WTC11 (cell line): ENCODE measurements around the gene UBXN10. TPM values are rescaled to one million over a fixed set of nuclear protein-coding genes. Genes with fewer than 3 reads are reported as not detected.

Experiments
- ATAC-seq: fragments of 200-7000 bp; cut with Tn5 transposase; 2 replicates; pipeline ENCODE4 v1.10.0; 2021; ENCODE audit warnings: mild to moderate bottlenecking, moderate library complexity
- CTCF ChIA-PET: fragments of 300-600 bp; sonication (Branson Sonifier 250); formaldehyde crosslinking; loops from one replicate; lab custom pipeline; 2021; ENCODE audit warnings: antibody characterized with exemption; lab: Charles Lee
- POLR2A ChIA-PET: fragments of 350-600 bp; sonication (Branson Sonifier 250); formaldehyde crosslinking; loops from one replicate; lab custom pipeline; 2021; ENCODE audit warnings: antibody characterized with exemption; lab: Charles Lee
- DNase-seq: peaks from one replicate; pipeline ENCODE4 v3.0.0; 2021; ENCODE audit warnings: low spot score
- H3K27ac Mint-ChIP-seq: 2 replicates; pipeline ENCODE4 v1.8.0; 2021; ENCODE audit warnings: mixed read lengths
- H3K27me3 Mint-ChIP-seq: 2 replicates; pipeline ENCODE4 v1.8.0; 2021; ENCODE audit warnings: low read depth, mild to moderate bottlenecking, moderate library complexity, mixed read lengths
- H3K36me3 Mint-ChIP-seq: 2 replicates; pipeline ENCODE4 v1.8.0; 2021; ENCODE audit warnings: mixed read lengths
- H3K4me1 Mint-ChIP-seq: 2 replicates; pipeline ENCODE4 v1.8.0; 2022; ENCODE audit warnings: mixed read lengths
- H3K4me3 Mint-ChIP-seq: 2 replicates; pipeline ENCODE4 v1.8.0; 2021; ENCODE audit warnings: mild to moderate bottlenecking, moderate library complexity, mixed read lengths
- H3K9me3 Mint-ChIP-seq: 2 replicates; pipeline ENCODE4 v1.8.0; 2021; ENCODE audit warnings: mixed read lengths
- ARID4B ChIP-seq: sonication (generic); formaldehyde crosslinking; IDR thresholded peaks from 2 replicates; pipeline ENCODE4 v1.8.0; 2023; ENCODE audit warnings: missing genetic modification reagents, mild to moderate bottlenecking, borderline replicate concordance
- CREB1 ChIP-seq: sonication (generic); formaldehyde crosslinking; IDR thresholded peaks from 2 replicates; pipeline ENCODE4 v1.8.0; 2023; ENCODE audit warnings: mild to moderate bottlenecking, missing genetic modification reagents
- CTCF ChIP-seq: fragments of 200-600 bp; IDR thresholded peaks from 2 replicates; pipeline ENCODE4 v1.8.0; 2022; ENCODE audit warnings: antibody characterized with exemption
- E2F4 ChIP-seq: sonication (generic); formaldehyde crosslinking; IDR thresholded peaks from 2 replicates; pipeline ENCODE4 v1.8.1; 2022; ENCODE audit warnings: low read depth, mild to moderate bottlenecking, moderate library complexity, missing genetic modification reagents, borderline replicate concordance
- ERG ChIP-seq: fragments of 250-450 bp; sonication (Bioruptor Pico); IDR thresholded peaks from 2 replicates; pipeline ENCODE4 v1.8.0; 2021; ENCODE audit warnings: mild to moderate bottlenecking
- GTF2I ChIP-seq: fragments of 250-450 bp; sonication (Bioruptor Pico); conservative IDR thresholded peaks from 2 replicates; pipeline ENCODE4 v1.4.0; 2021; ENCODE audit warnings: mild to moderate bottlenecking
- HMGA2 ChIP-seq: fragments of 250-450 bp; sonication (Bioruptor Pico); IDR thresholded peaks from 2 replicates; pipeline ENCODE4 v1.4.0; 2021; ENCODE audit warnings: mild to moderate bottlenecking, moderate library complexity
- JUN ChIP-seq: sonication (generic); formaldehyde crosslinking; IDR thresholded peaks from 2 replicates; pipeline ENCODE4 v1.8.0; 2023; ENCODE audit warnings: mild to moderate bottlenecking, missing genetic modification reagents
- KAT7 ChIP-seq: sonication (generic); formaldehyde crosslinking; IDR thresholded peaks from 2 replicates; pipeline ENCODE4 v1.8.1; 2023; ENCODE audit warnings: missing genetic modification reagents, mild to moderate bottlenecking, borderline replicate concordance
- MAX ChIP-seq: sonication (generic); formaldehyde crosslinking; IDR thresholded peaks from 2 replicates; pipeline ENCODE4 v1.8.0; 2022; ENCODE audit warnings: mild to moderate bottlenecking, missing genetic modification reagents
- NFATC4 ChIP-seq: fragments of 250-450 bp; sonication (Bioruptor Pico); IDR thresholded peaks from 2 replicates; pipeline ENCODE4 v1.9.0; 2021; ENCODE audit warnings: mild to moderate bottlenecking
- NFYB ChIP-seq: sonication (generic); formaldehyde crosslinking; conservative IDR thresholded peaks from 2 replicates; pipeline ENCODE4 v1.8.0; 2022; ENCODE audit warnings: low read depth, missing genetic modification reagents
- NR1H2 ChIP-seq: sonication (generic); formaldehyde crosslinking; IDR thresholded peaks from 2 replicates; pipeline ENCODE4 v1.9.0; 2021; ENCODE audit warnings: mild to moderate bottlenecking, moderate library complexity, missing genetic modification reagents
- RELA ChIP-seq: sonication (generic); formaldehyde crosslinking; IDR thresholded peaks from 2 replicates; pipeline ENCODE4 v1.8.1; 2022; ENCODE audit warnings: missing genetic modification reagents, mild to moderate bottlenecking, borderline replicate concordance
- RORB ChIP-seq: fragments of 250-450 bp; sonication (Bioruptor Pico); IDR thresholded peaks from 2 replicates; pipeline ENCODE4 v1.9.0; 2021; ENCODE audit warnings: mild to moderate bottlenecking
- TEAD4 ChIP-seq: sonication (generic); formaldehyde crosslinking; IDR thresholded peaks from 2 replicates; pipeline ENCODE4 v1.8.0; 2022; ENCODE audit warnings: mild to moderate bottlenecking, missing genetic modification reagents
- ZNF281 ChIP-seq: sonication (generic); formaldehyde crosslinking; IDR thresholded peaks from 2 replicates; pipeline ENCODE4 v1.8.0; 2023; ENCODE audit warnings: mild to moderate bottlenecking, missing genetic modification reagents
- ZNF416 ChIP-seq: fragments of 250-450 bp; sonication (Bioruptor Pico); IDR thresholded peaks from 2 replicates; pipeline ENCODE4 v1.9.0; 2021; ENCODE audit warnings: mild to moderate bottlenecking, inconsistent platforms
- ZNF423 ChIP-seq: fragments of 250-450 bp; sonication (Bioruptor Pico); IDR thresholded peaks from 2 replicates; pipeline ENCODE4 v2.1.2; 2022; ENCODE audit warnings: mild to moderate bottlenecking, moderate library complexity
- ZSCAN18 ChIP-seq: fragments of 250-450 bp; sonication (Bioruptor Pico); IDR thresholded peaks from 2 replicates; pipeline ENCODE4 v2.1.2; 2022; ENCODE audit warnings: mild to moderate bottlenecking, moderate library complexity
- total RNA-seq: library from RNA; stranded (reverse); gene quantifications from 3 replicates; pipeline ENCODE4 v1.2.3, GENCODE V29; 2021

Gene UBXN10
- total RNA-seq, 1 experiment from 2014 or later: 0.52 TPM

GRCh38 chr1:20164694-20165202, 21.1 kb upstream of the UBXN10 start (continued):
- TF ChIP-seq E2F4 (CRISPR knock-in tag): no peak
- no peak for TF ChIP-seq ZSCAN18 (CRISPR knock-in tag)
- no peak for TF ChIP-seq GTF2I (CRISPR knock-in tag)
- no peak for TF ChIP-seq HMGA2 (CRISPR knock-in tag)

- ChIA-PET CTCF (interaction anchor here (0.6 to 3.3 kb wide), 18 partner anchors 8 to 512 kb away, joined by 3 to 33 read pairs (median 4); no protein-coding TSS in a partner anchor), POLR2A (no interaction called here)
- ATAC-seq: peak; percentile 69
- Mint-ChIP-seq H3K36me3 (peaks cover 22% of the 10 kb centered on the region), H3K27me3 (peaks cover 6% of the 10 kb centered on the region), H3K9me3 (peaks cover 27% of the 10 kb centered on the region), H3K27ac (no peak overlapping the region), H3K4me3 (no peak overlapping the region), H3K4me1 (peaks cover 20% of the 10 kb centered on the region)
- peak; percentile 36 for DNase-seq
- no peak for TF ChIP-seq ARID4B (CRISPR knock-in tag)
- no peak for TF ChIP-seq ZNF423 (CRISPR knock-in tag)
- no peak for TF ChIP-seq KAT7 (CRISPR knock-in tag)
- no peak for TF ChIP-seq MAX (CRISPR knock-in tag)
- TF ChIP-seq ZNF416 (CRISPR knock-in tag): no peak
- TF ChIP-seq RELA (CRISPR knock-in tag): no peak
- peak; percentile 34; the same call in 1 of the 2 replicates for TF ChIP-seq CTCF
- no peak for TF ChIP-seq NR1H2 (CRISPR knock-in tag)
These were observed 20.4 kb upstream of the UBXN10 start for GRCh38 chr1:20165522-20165951.

- no peak overlapping the region for H3K4me3 Mint-ChIP-seq
- peaks cover 6% of the 10 kb centered on the region for H3K27me3 Mint-ChIP-seq
- DNase-seq: no peak
- POLR2A ChIA-PET: no interaction called here
- peaks cover 18% of the 10 kb centered on the region for H3K36me3 Mint-ChIP-seq
- no peak for ATAC-seq
- peaks cover 22% of the 10 kb centered on the region for H3K9me3 Mint-ChIP-seq
- H3K4me1 Mint-ChIP-seq: peaks cover 20% of the 10 kb centered on the region
- CTCF ChIA-PET: interaction anchor here (0.6 to 3.3 kb wide), 18 partner anchors 9 to 512 kb away, joined by 3 to 33 read pairs (median 4); no protein-coding TSS in a partner anchor
- no peak overlapping the region for H3K27ac Mint-ChIP-seq
- TF ChIP-seq ZNF281 (CRISPR knock-in tag): no peak
- no peak for TF ChIP-seq JUN (CRISPR knock-in tag)
- no peak for TF ChIP-seq RORB (CRISPR knock-in tag)
- no peak for TF ChIP-seq NFATC4 (CRISPR knock-in tag)
- no peak for TF ChIP-seq MAX (CRISPR knock-in tag)
- no peak for TF ChIP-seq ERG (CRISPR knock-in tag)
- no peak for TF ChIP-seq NFYB (CRISPR knock-in tag)
- no peak for TF ChIP-seq CREB1 (CRISPR knock-in tag)
- no peak for TF ChIP-seq TEAD4
These were observed 19.8 kb upstream of the UBXN10 start for GRCh38 chr1:20166051-20166450.
